Femur (tissue), 1 donor: ENCODE results near the gene SLC7A10.
A peak's percentile ranks its signal among the peaks of the same experiment; 100 is the strongest.

ENCODE experiments used
- DNase-seq: peaks from one replicate; pipeline ENCODE4 v3.0.0-alpha.2; 2017

Gene SLC7A10

GRCh38 chr19:33254245-33254824, 28.7 kb upstream of the SLC7A10 start:
- DNase-seq = no peak

GRCh38 chr19:33252971-33253370, 27.3 kb upstream of the SLC7A10 start:
- DNase-seq = no peak

GRCh38 chr19:33252418-33252962, 26.8 kb upstream of the SLC7A10 start:
- no peak for DNase-seq

- no peak for DNase-seq
Observed at GRCh38 chr19:33251526-33252090, 26.0 kb upstream of the SLC7A10 start.

- no peak for DNase-seq
Observed at GRCh38 chr19:33251076-33251475, 25.4 kb upstream of the SLC7A10 start.

GRCh38 chr19:33250500-33250899, 24.9 kb upstream of the SLC7A10 start:
- no peak for DNase-seq

- DNase-seq = no peak
Observed at GRCh38 chr19:33249740-33250366, 24.2 kb upstream of the SLC7A10 start.

- DNase-seq = peak; percentile 58
Observed at GRCh38 chr19:33248954-33249613, 23.4 kb upstream of the SLC7A10 start.

GRCh38 chr19:33248553-33248953, 22.9 kb upstream of the SLC7A10 start:
- DNase-seq = no peak

GRCh38 chr19:33248104-33248503, 22.5 kb upstream of the SLC7A10 start:
- no peak for DNase-seq

GRCh38 chr19:33247441-33247819, 21.8 kb upstream of the SLC7A10 start:
- no peak for DNase-seq

GRCh38 chr19:33246709-33247440, 21.2 kb upstream of the SLC7A10 start:
- DNase-seq = no peak

GRCh38 chr19:33245948-33246708, 20.5 kb upstream of the SLC7A10 start:
- DNase-seq = peak; percentile 80

- no peak for DNase-seq
Observed at GRCh38 chr19:33242911-33243310, 17.3 kb upstream of the SLC7A10 start.

- DNase-seq = no peak
Observed at GRCh38 chr19:33242131-33242530, 16.5 kb upstream of the SLC7A10 start.

- no peak for DNase-seq
Observed at GRCh38 chr19:33241530-33242101, 16.0 kb upstream of the SLC7A10 start.

GRCh38 chr19:33241091-33241529, 15.5 kb upstream of the SLC7A10 start:
- DNase-seq = no peak

GRCh38 chr19:33240181-33240771, 14.6 kb upstream of the SLC7A10 start:
- no peak for DNase-seq

- DNase-seq = no peak
Observed at GRCh38 chr19:33239223-33239975, 13.7 kb upstream of the SLC7A10 start.

- DNase-seq = no peak
Observed at GRCh38 chr19:33238481-33239149, 13.0 kb upstream of the SLC7A10 start.
